GM12891 (cell line): ENCODE data around the gene SYNE1.

Source experiments
- PAX5 ChIP-seq: IDR thresholded peaks from 2 replicates; pipeline ENCODE4 v1.6.1; 2011; ENCODE audit warnings: low read length, moderate library complexity, mild to moderate bottlenecking; ENCODE audit not compliant: insufficient read depth, severe bottlenecking
- POLR2A ChIP-seq: IDR thresholded peaks from 2 replicates; pipeline ENCODE4 v1.6.1; 2011; ENCODE audit warnings: low read depth, low read length, control low read depth
- POLR2AphosphoS5 ChIP-seq: IDR thresholded peaks from 2 replicates; pipeline ENCODE4 v1.6.1; 2011; ENCODE audit warnings: low read depth, low read length, control low read depth
- POU2F2 ChIP-seq: IDR thresholded peaks from 2 replicates; pipeline ENCODE4 v1.6.1; 2011; ENCODE audit warnings: low read depth, mild to moderate bottlenecking, control low read depth, low read length, moderate library complexity
- TAF1 ChIP-seq: IDR thresholded peaks from 2 replicates; pipeline ENCODE4 v1.6.1; 2011; ENCODE audit warnings: low read depth, low read length, control low read depth

GRCh38 chr6:152246554-152247337, 390.4 kb downstream of the SYNE1 start:
- TF ChIP-seq POLR2A (no peak), POU2F2 (no peak), PAX5 (no peak), POLR2AphosphoS5 (no peak), TAF1 (no peak)
